BJ (cell line): Measurements from ENCODE around the gene RUNX1. TPM values are rescaled to one million over a fixed set of nuclear protein-coding genes. Genes with fewer than 3 reads are reported as not detected.

Experiments
- CTCF ChIA-PET: fragments of 350-600 bp; formaldehyde crosslinking; extraction: SDS; loops from one replicate; lab custom pipeline; 2021; ENCODE audit warnings: antibody characterized with exemption, inconsistent platforms; lab: Yijun Ruan, JAX
- POLR2A ChIA-PET: fragments of 300-600 bp; sonication (Branson Sonifier 250); formaldehyde crosslinking; extraction: SDS; loops from one replicate; lab custom pipeline; 2021; ENCODE audit warnings: antibody characterized with exemption; lab: Charles Lee
- DNase-seq: peaks from one replicate; pipeline ENCODE4 v3.0.0-alpha.2; 2011; ENCODE audit warnings: low read depth
- H3K27me3 ChIP-seq: 2 replicates; pipeline ENCODE4 v1.6.0; 2011; ENCODE audit warnings: low read length; ENCODE audit not compliant: control insufficient read depth, insufficient read depth
- H3K36me3 ChIP-seq: 2 replicates; pipeline ENCODE4 v1.5.1; 2011; ENCODE audit warnings: low read length; ENCODE audit not compliant: control insufficient read depth, insufficient read depth
- H3K4me3 ChIP-seq: 2 replicates; pipeline ENCODE4 v1.5.1; 2011; ENCODE audit warnings: low read depth, mild to moderate bottlenecking, control low read depth, low read length
- polyA plus RNA-seq: library from polyadenylated mRNA; depleted of rRNA; stranded (reverse); fragments of >200 nt; gene quantifications from 2 replicates; pipeline ENCODE4 v1.2.3, GENCODE V29; 2011
- TF ChIP-seq, protein P1 (sequence below): IDR thresholded peaks from 2 replicates; pipeline ENCODE4 v1.5.1; 2011; ENCODE audit warnings: low read depth, mild to moderate bottlenecking, control low read depth, inconsistent platforms, low read length, moderate library complexity; ENCODE audit not compliant: insufficient read depth

RUNX1 gene
- polyA plus RNA-seq, 1 experiment: 36.1 TPM

DNA sequence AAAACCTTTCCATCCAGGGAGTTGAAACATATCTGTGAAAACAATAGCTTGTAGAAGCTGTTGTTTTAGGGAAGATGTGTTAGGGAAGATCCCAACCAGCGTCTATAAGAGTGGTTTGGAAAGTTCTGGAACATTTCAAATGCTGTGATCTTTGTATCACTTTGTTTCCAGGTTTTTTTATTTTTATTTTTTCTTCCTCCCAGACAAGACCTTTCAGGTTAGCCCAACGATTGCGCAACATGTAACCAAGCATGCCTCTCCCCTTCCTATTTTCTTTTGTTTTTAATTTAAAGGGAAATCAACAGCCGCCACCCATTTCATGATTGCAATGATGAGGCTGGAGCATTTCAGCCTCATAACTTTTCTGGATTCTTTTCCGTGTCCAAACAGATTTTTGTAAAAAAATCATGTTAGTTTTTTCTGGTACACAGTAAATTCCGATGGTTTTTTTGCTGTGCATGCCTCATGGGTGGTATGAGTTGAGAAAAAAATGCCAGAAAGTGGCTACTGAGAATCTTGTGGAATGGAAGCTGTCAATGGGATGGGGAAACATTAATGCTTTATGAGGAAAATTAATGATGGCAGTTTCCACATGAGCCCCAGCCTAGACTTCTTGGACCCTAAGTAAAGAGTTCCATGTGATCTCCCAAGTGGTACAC is 109.3 kb downstream of the RUNX1 start:
- TF ChIP-seq, protein P1, sequence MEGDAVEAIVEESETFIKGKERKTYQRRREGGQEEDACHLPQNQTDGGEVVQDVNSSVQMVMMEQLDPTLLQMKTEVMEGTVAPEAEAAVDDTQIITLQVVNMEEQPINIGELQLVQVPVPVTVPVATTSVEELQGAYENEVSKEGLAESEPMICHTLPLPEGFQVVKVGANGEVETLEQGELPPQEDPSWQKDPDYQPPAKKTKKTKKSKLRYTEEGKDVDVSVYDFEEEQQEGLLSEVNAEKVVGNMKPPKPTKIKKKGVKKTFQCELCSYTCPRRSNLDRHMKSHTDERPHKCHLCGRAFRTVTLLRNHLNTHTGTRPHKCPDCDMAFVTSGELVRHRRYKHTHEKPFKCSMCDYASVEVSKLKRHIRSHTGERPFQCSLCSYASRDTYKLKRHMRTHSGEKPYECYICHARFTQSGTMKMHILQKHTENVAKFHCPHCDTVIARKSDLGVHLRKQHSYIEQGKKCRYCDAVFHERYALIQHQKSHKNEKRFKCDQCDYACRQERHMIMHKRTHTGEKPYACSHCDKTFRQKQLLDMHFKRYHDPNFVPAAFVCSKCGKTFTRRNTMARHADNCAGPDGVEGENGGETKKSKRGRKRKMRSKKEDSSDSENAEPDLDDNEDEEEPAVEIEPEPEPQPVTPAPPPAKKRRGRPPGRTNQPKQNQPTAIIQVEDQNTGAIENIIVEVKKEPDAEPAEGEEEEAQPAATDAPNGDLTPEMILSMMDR: no peak
- Histone ChIP-seq H3K27me3 (no peaks in the 10 kb centered on the region), H3K36me3 (no peaks in the 10 kb centered on the region), H3K4me3 (no peak overlapping the region)
- DNase-seq: no peak
- ChIA-PET CTCF (no interaction called here), POLR2A (no interaction called here)

DNA sequence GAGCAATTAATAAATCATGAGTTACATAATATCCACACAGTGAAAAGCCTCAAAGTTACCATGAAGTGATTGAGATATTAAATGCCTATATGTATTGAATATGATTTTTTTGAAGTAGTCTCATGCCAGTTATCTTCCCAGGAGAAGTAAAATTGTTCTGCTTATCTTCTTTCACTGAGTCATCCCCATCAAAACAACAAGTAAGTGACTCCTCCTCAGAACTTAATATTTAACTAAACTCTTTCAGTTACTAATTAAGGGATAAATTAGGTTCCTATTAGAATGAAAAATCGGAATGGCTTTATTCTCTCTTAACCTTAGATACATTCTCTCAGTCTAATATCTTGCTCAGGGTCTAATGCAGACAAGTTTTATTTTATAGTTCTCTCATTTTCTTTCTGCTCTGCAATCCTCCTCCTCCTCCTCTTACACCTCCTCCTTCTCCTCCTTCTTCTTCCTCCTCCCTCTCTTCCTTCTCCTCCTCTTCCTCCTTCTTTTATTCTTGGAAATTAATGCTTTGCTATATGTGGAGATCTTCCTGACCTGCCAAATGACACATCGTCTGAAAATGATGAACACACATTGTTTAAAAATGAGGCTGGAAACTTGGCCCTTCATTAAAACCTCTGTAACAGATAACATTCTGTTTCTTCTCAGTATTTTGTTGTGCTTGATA is 110.9 kb downstream of the RUNX1 start:
- no peaks in the 10 kb centered on the region for H3K27me3 ChIP-seq
- H3K36me3 ChIP-seq: no peaks in the 10 kb centered on the region
- ChIA-PET POLR2A (no interaction called here), CTCF (no interaction called here)
- H3K4me3 ChIP-seq: no peak overlapping the region
- no peak for DNase-seq
- TF ChIP-seq, protein P1: no peak

DNA sequence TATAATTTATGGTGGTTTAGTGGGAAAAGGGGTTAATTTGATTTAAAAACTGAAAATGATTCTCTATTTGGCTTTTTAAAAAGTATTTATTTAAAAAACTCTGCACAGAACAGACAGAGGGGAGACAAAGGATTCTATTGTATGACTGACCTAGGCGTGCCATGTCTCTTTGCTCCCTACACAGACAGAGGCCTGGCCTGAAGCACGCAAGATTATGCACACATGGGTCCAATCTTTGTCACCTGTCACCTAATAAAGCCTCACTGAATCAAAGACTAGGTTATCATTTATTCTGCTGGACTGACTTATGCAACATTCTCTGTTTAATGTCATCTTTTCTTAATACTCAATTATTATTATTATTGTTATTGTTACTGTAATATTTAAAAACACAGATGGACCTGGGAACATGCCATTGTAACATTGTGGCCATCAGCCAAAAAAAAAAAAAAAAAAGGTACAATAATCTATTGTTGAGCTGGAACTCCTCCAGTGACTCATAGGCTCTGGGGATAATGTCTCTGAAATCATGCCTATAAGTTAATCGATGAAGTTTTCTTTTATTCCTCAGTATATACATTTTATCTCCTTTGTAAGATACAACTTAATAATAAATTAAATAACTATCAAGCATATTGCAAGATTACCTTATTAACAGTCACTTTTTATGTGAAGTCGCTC is 112.1 kb downstream of the RUNX1 start:
- Histone ChIP-seq H3K36me3 (no peaks in the 10 kb centered on the region), H3K4me3 (no peak overlapping the region), H3K27me3 (no peaks in the 10 kb centered on the region)
- POLR2A ChIA-PET: interaction anchor here (0.6 kb wide), 1 partner anchor 53 kb away, joined by 10 read pairs; no protein-coding TSS in a partner anchor
- DNase-seq: no peak
- CTCF ChIA-PET: no interaction called here
- TF ChIP-seq, protein P1: no peak

DNA sequence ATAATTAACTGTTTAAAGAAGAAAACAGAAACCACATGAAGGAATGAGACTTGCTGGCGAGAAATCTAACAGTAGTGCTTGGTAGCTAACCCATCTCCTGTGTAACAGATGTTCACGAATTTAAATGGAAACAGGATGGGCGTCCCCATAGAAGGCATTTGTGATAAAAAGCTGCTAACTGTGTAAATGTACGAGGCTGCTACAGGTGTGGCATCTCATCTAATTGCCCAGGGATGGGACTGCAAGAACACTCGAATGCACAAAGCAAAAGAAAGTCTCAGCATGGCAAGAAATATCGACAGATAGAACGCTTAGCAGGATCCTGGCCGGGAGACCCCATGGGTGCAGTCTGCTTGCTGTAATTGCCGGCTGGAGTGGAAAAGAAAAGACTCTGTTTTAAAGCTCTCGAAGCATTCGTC is 112.7 kb downstream of the RUNX1 start:
- Histone ChIP-seq H3K36me3 (no peaks in the 10 kb centered on the region), H3K4me3 (no peak overlapping the region), H3K27me3 (no peaks in the 10 kb centered on the region)
- DNase-seq: no peak
- TF ChIP-seq, protein P1: no peak
- ChIA-PET CTCF (interaction anchor here (0.6 to 1.6 kb wide), 3 partner anchors 10 to 27 kb away, joined by 3 to 6 read pairs (median 4); no protein-coding TSS in a partner anchor), POLR2A (interaction anchor here (0.7 kb wide), 2 partner anchors 40 to 69 kb away, joined by 3 to 4 read pairs; no protein-coding TSS in a partner anchor)

DNA sequence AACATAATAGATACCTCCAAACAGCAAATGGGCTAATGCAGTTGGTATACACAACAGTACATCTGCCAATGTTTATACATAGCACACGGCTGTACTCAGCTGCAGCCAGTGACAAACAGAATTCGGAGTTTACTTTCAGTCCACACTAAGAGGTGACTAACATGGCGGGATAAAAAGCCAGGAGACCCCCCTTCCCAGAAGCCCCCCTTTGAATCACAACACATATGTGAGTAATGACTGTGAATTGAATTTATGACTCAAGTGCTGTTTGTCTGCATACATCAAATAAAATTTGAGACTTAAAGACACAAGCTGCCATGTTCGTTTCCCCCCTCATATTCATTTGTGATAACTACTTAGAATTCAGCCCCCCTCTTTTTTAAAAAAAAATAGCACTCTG is 113.2 kb downstream of the RUNX1 start:
- TF ChIP-seq, protein P1: no peak
- Histone ChIP-seq H3K36me3 (no peaks in the 10 kb centered on the region), H3K4me3 (no peak overlapping the region), H3K27me3 (no peaks in the 10 kb centered on the region)
- no peak for DNase-seq
- CTCF ChIA-PET: interaction anchor here (0.6 to 1.6 kb wide), 3 partner anchors 10 to 26 kb away, joined by 3 to 6 read pairs (median 4); no protein-coding TSS in a partner anchor
- POLR2A ChIA-PET: interaction anchor here (0.5 to 0.7 kb wide), 4 partner anchors 40 to 1116 kb away, joined by 3 to 9 read pairs (median 4); no protein-coding TSS in a partner anchor
